ENCODE data around the gene TPK1. TPM values are rescaled to one million over a fixed set of nuclear protein-coding genes. Genes with fewer than 3 reads are reported as not detected.
"Not testable (repeated sequence)": the region's sequence is repeated elsewhere in the genome, so short reads cannot be mapped to it uniquely, and the experiment has no call there.

TPK1 gene
- total and polyA plus RNA-seq, 4 donors = 6.7 to 14.1 (median 12.4) TPM

DNA sequence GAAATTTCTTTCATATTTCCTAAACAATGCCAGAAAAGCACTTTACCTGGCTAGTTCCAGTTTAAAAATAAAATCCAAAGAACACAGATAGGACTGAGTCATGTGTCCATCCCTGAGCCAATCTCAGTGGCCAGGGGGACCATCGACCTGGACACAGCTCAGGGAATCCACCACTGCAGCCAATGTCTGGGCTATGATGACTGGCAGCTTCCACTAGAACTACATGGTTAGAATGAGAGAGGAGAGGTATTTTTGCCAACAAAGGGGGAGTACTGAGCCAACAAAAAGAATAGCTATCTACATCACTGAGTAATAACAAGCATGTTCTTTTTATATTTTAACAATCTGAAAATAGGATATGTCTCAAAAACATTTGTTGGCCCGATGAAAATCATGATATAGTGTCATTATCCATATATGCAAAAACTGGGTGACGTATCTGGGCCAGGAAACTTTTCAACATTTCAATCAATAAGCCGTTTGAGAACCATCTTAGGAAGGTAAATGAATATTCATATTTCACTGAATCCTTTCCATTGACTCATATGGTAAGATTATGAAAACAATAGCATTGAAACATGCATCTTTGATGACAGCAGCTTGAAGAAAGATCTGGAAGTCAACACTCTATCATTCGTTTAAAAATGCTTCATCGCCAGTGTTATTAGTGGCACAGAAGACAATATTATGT lies 104.0 kb downstream of the TPK1 start:
- H3K9me3 ChIP-seq (ENCODE audit: control insufficient read depth, low read length) = no peaks in the 10 kb centered on the region
- WGBS, 2 donors = 3 to 7% methylated on average over 6 of the region's 6 CpGs
- peak; percentile 63 for ATAC-seq (ENCODE audit: low FRiP score)

DNA sequence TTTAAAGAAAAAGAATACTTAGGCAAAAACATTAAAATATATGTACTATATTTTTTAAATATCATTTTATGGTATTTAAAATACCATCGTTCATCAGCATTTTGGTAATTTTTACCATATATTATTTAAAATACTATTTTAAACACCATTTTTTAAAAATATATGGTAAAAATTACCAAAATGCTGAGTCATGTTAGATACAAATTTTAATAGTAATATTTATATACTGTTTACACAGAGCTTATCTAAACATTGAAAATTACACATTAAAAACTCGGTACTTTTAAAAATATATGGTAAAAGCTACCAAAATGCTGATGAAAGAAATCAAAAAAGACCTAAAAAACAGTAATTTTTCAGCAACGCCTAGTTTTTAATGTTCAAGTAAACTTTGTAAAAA lies 105.6 kb downstream of the TPK1 start:
- Histone ChIP-seq H3K27me3 (ENCODE audit: control insufficient read depth in 1 of 2, insufficient read depth in 2 of 2, low read length in 1 of 2) (no peaks in the 10 kb centered on the region), H3K36me3 (ENCODE audit: control insufficient read depth in 1 of 2, insufficient read depth in 2 of 2, low read length in 1 of 2) (no peaks in the 10 kb centered on the region), H3K4me1 (ENCODE audit: control insufficient read depth in 1 of 2, insufficient read depth in 2 of 2, low read length in 2 of 2) (peaks cover 0 to 3% of the 10 kb centered on the region in 2 donors), H3K9me3 (ENCODE audit: control insufficient read depth, low read length) (no peaks in the 10 kb centered on the region), H3K27ac (ENCODE audit: low read depth in 1 of 2, low read length in 2 of 2) (no peak overlapping the region), H3K4me3 (ENCODE audit: low read length in 2 of 2) (no peak overlapping the region)
- WGBS, 2 donors = 87 to 89% methylated on average over 3 of the region's 3 CpGs
- no peak for ATAC-seq (ENCODE audit: low FRiP score)
- no peak for DNase-seq
- intact Hi-C loops (cut with DNase I) = loop anchor here in 1 of 2 donors (10.0 kb wide), 1 partner anchor 95 kb away; no protein-coding TSS in a partner anchor

More for the DNA sequence above, 104.0 kb downstream of the TPK1 start:
- Histone ChIP-seq H3K4me1 (ENCODE audit: control insufficient read depth in 1 of 2, insufficient read depth in 2 of 2, low read length in 2 of 2) (peaks cover 0 to 3% of the 10 kb centered on the region in 2 donors), H3K27me3 (ENCODE audit: control insufficient read depth in 1 of 2, insufficient read depth in 2 of 2, low read length in 1 of 2) (no peaks in the 10 kb centered on the region), H3K27ac (ENCODE audit: low read depth in 1 of 2, low read length in 2 of 2) (peak overlapping the region; percentile 18 to 32), H3K4me3 (ENCODE audit: low read length in 2 of 2) (no peak overlapping the region), H3K36me3 (ENCODE audit: control insufficient read depth in 1 of 2, insufficient read depth in 2 of 2, low read length in 1 of 2) (no peaks in the 10 kb centered on the region)
- intact Hi-C loops (cut with DNase I) = loop anchor here in 1 of 2 donors (10.0 kb wide), 1 partner anchor 93 kb away; no protein-coding TSS in a partner anchor
- no peak for DNase-seq

DNA sequence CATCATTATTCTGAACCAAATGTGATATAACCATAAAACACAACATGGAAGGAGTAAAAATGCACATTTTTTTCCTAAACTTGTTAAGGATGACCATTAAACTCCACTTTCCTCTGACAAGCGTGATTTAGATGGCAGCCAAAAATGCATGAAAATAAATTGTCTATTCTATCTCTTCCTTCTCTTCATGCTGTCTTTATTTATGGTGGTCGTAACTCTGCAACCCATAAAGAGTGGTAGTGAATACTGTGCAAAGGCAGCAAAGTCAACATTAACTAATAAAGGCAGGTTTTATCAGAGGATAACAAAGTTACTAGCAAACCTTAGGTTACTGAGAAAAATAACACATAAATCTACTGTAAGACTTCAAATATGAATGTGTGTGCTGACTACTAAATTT lies 106.6 kb downstream of the TPK1 start:
- ATAC-seq (ENCODE audit: low FRiP score) (no peak), DNase-seq (no peak)
- intact Hi-C loops (cut with DNase I) = no loop called here
- Histone ChIP-seq H3K36me3 (ENCODE audit: control insufficient read depth in 1 of 2, insufficient read depth in 2 of 2, low read length in 1 of 2) (no peaks in the 10 kb centered on the region), H3K4me1 (ENCODE audit: control insufficient read depth in 1 of 2, insufficient read depth in 2 of 2, low read length in 2 of 2) (peaks cover 2 to 3% of the 10 kb centered on the region in 2 donors), H3K4me3 (ENCODE audit: low read length in 2 of 2) (no peak overlapping the region), H3K9me3 (ENCODE audit: control insufficient read depth, low read length) (no peaks in the 10 kb centered on the region), H3K27ac (ENCODE audit: low read depth in 1 of 2, low read length in 2 of 2) (no peak overlapping the region), H3K27me3 (ENCODE audit: control insufficient read depth in 1 of 2, insufficient read depth in 2 of 2, low read length in 1 of 2) (no peaks in the 10 kb centered on the region)
- 78 to 83% methylated on average over 2 of the region's 2 CpGs for WGBS, 2 donors

DNA sequence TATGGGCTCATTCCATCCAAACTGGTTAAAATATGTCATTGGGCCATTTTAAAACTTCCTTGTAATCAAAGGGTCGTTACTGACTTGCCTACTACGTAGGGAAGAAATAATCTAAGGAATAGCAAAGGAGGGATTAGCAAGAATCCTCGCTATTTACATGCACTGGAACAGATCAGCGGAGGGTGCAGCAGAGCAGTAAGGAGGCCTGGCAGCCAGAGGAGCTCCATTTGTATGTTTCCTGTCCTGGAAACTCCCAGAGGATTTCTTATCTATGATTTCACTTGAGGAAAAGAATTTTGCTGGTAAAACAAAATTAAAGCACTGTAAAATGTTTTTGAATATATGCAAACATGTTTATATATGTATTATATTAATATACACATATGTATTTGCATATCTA lies 107.3 kb downstream of the TPK1 start:
- Histone ChIP-seq H3K9me3 (ENCODE audit: control insufficient read depth, low read length) (no peaks in the 10 kb centered on the region), H3K27ac (ENCODE audit: low read depth in 1 of 2, low read length in 2 of 2) (no peak overlapping the region), H3K27me3 (ENCODE audit: control insufficient read depth in 1 of 2, insufficient read depth in 2 of 2, low read length in 1 of 2) (no peaks in the 10 kb centered on the region), H3K4me1 (ENCODE audit: control insufficient read depth in 1 of 2, insufficient read depth in 2 of 2, low read length in 2 of 2) (peaks cover 2 to 3% of the 10 kb centered on the region in 2 donors), H3K4me3 (ENCODE audit: low read length in 2 of 2) (no peak overlapping the region), H3K36me3 (ENCODE audit: control insufficient read depth in 1 of 2, insufficient read depth in 2 of 2, low read length in 1 of 2) (no peaks in the 10 kb centered on the region)
- ATAC-seq (ENCODE audit: low FRiP score) (no peak), DNase-seq (no peak)
- intact Hi-C loops (cut with DNase I) = no loop called here
- WGBS, 2 donors = 6 to 7% methylated on average over 4 of the region's 4 CpGs

DNA sequence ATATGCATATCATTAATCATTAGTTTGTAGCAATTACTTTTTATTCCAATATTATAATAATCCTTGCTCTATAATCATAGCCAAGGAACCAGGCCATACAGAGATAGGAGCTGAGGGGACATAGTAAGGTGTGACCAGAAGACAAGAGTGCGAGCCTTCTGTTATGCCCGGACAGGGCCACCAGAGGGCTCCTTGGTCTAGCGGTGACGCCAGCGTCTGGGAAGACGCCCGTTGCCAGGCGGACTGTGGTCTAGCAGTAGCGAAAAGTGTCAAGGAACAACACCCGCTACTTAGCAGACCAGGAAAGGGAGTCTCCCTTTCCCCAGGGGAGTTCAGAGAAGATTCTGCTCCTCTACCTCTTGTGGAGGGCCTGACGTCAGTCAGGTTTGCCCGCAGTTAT lies 109.0 kb downstream of the TPK1 start:
- H3K4me1 ChIP-seq (ENCODE audit: control insufficient read depth in 1 of 2, insufficient read depth in 2 of 2, low read length in 2 of 2); intact Hi-C loops (cut with DNase I); DNase-seq; H3K4me3 ChIP-seq (ENCODE audit: low read length in 2 of 2); H3K27ac ChIP-seq (ENCODE audit: low read depth in 1 of 2, low read length in 2 of 2); H3K27me3 ChIP-seq (ENCODE audit: control insufficient read depth in 1 of 2, insufficient read depth in 2 of 2, low read length in 1 of 2); H3K36me3 ChIP-seq (ENCODE audit: control insufficient read depth in 1 of 2, insufficient read depth in 2 of 2, low read length in 1 of 2); ATAC-seq (ENCODE audit: low FRiP score); H3K9me3 ChIP-seq (ENCODE audit: control insufficient read depth, low read length): not testable (repeated sequence)
- WGBS, 2 donors = 93 to 96% methylated on average over 12 of the region's 12 CpGs

DNA sequence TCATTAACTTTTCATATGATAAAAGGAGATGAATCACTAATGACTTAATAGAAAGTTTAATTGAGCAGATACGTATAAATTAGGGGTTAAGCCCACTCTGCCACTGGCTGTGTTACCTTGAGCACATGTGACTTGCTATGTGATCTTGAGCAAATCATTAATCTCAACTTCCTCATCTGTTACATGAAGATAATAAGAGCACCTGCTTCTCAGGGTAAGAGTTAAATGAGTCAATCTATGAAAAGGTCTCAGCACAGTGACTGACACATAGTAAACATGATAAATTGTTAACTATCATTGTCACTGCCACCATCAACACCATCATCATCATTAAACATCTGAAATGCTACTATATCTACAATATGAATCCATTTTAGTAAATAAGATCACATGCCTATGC lies 110.8 kb downstream of the TPK1 start:
- no peak for DNase-seq
- H3K36me3 ChIP-seq (ENCODE audit: control insufficient read depth in 1 of 2, insufficient read depth in 2 of 2, low read length in 1 of 2) = no peaks in the 10 kb centered on the region
- H3K27ac ChIP-seq (ENCODE audit: low read depth in 1 of 2, low read length in 2 of 2) = no peak overlapping the region
- intact Hi-C loops (cut with DNase I) = no loop called here
- WGBS, 2 donors = 91 to 97% methylated on average over 1 of the region's 1 CpG
- no peak for ATAC-seq (ENCODE audit: low FRiP score)
- H3K4me1 ChIP-seq (ENCODE audit: control insufficient read depth in 1 of 2, insufficient read depth in 2 of 2, low read length in 2 of 2) = peaks cover 2 to 3% of the 10 kb centered on the region in 2 donors
- no peaks in the 10 kb centered on the region for H3K9me3 ChIP-seq (ENCODE audit: control insufficient read depth, low read length)
- H3K27me3 ChIP-seq (ENCODE audit: control insufficient read depth in 1 of 2, insufficient read depth in 2 of 2, low read length in 1 of 2) = no peaks in the 10 kb centered on the region
- no peak overlapping the region for H3K4me3 ChIP-seq (ENCODE audit: low read length in 2 of 2)

DNA sequence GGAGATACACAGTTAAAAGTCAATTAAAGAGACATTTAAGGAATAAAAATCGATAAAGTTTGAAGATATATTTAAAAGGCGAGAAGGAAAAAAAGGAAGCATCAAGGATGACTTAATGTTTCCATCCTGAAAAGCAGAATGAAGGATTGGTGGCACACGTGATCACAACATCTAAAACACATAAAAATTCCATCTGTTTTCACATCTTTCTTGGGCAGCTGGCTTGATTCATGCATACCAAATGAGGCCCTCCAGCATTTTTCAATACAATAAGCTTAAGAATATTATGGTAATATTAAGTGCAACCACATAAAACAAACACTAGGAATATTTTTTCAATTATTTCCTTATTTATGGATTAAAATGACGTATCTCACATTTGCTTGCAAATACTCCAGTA lies 112.6 kb downstream of the TPK1 start:
- ATAC-seq (ENCODE audit: low FRiP score) = no peak
- Histone ChIP-seq H3K4me1 (ENCODE audit: control insufficient read depth in 1 of 2, insufficient read depth in 2 of 2, low read length in 2 of 2) (peaks cover 0 to 2% of the 10 kb centered on the region in 2 donors), H3K27ac (ENCODE audit: low read depth in 1 of 2, low read length in 2 of 2) (no peak overlapping the region), H3K4me3 (ENCODE audit: low read length in 2 of 2) (no peak overlapping the region), H3K36me3 (ENCODE audit: control insufficient read depth in 1 of 2, insufficient read depth in 2 of 2, low read length in 1 of 2) (no peaks in the 10 kb centered on the region), H3K27me3 (ENCODE audit: control insufficient read depth in 1 of 2, insufficient read depth in 2 of 2, low read length in 1 of 2) (no peaks in the 10 kb centered on the region), H3K9me3 (ENCODE audit: control insufficient read depth, low read length) (no peaks in the 10 kb centered on the region)
- WGBS, 2 donors = 79 to 82% methylated on average over 4 of the region's 4 CpGs
- intact Hi-C loops (cut with DNase I) = no loop called here
- no peak for DNase-seq

DNA sequence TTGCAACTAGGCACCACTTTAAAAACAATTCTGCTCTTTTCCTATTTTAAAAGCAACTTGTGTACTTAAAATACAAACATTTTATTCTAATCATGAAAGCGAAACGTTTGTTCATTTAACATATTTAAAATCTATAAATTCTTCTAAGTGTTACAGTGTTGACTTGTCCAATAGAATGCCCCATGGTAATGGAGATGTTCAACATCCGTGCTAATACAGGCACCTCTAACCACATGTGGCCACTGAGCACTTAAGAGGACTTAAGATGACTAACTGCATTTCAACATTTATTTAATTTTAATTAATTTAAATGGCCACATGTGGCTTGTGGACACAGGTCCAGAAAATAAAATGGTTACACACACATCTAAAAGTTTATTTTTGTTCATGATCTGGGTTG lies 115.1 kb downstream of the TPK1 start:
- H3K4me3 ChIP-seq (ENCODE audit: low read length in 2 of 2) = no peak overlapping the region
- H3K27me3 ChIP-seq (ENCODE audit: control insufficient read depth in 1 of 2, insufficient read depth in 2 of 2, low read length in 1 of 2) = no peaks in the 10 kb centered on the region
- peaks cover 0 to 2% of the 10 kb centered on the region in 2 donors for H3K4me1 ChIP-seq (ENCODE audit: control insufficient read depth in 1 of 2, insufficient read depth in 2 of 2, low read length in 2 of 2)
- intact Hi-C loops (cut with DNase I) = no loop called here
- H3K36me3 ChIP-seq (ENCODE audit: control insufficient read depth in 1 of 2, insufficient read depth in 2 of 2, low read length in 1 of 2) = no peaks in the 10 kb centered on the region
- H3K9me3 ChIP-seq (ENCODE audit: control insufficient read depth, low read length) = no peaks in the 10 kb centered on the region
- ATAC-seq (ENCODE audit: low FRiP score) (no peak), DNase-seq (no peak)
- no peak overlapping the region for H3K27ac ChIP-seq (ENCODE audit: low read depth in 1 of 2, low read length in 2 of 2)
- WGBS, 2 donors = 91 to 92% methylated on average over 3 of the region's 3 CpGs

DNA sequence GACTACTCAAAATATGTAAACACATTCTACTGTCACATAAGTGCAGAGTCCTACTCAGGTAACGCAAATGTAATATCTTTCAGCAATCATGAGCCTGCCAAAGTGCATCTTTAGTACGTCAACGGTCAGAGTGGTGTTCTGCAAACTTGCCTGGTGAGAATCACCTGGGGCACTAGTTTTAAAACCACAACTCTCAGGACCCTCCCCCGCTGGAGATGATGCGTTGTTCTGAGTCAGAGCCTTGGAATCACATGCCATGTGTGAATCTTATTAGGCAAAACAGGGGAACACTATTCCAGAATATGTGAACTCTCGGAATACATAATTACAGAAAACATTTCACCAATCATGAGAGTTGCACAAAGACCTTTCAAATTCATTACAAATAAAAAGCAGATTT lies 115.7 kb downstream of the TPK1 start:
- Histone ChIP-seq H3K9me3 (ENCODE audit: control insufficient read depth, low read length) (no peaks in the 10 kb centered on the region), H3K4me1 (ENCODE audit: control insufficient read depth in 1 of 2, insufficient read depth in 2 of 2, low read length in 2 of 2) (peaks cover 0 to 2% of the 10 kb centered on the region in 2 donors), H3K27me3 (ENCODE audit: control insufficient read depth in 1 of 2, insufficient read depth in 2 of 2, low read length in 1 of 2) (no peaks in the 10 kb centered on the region), H3K27ac (ENCODE audit: low read depth in 1 of 2, low read length in 2 of 2) (no peak overlapping the region), H3K4me3 (ENCODE audit: low read length in 2 of 2) (no peak overlapping the region), H3K36me3 (ENCODE audit: control insufficient read depth in 1 of 2, insufficient read depth in 2 of 2, low read length in 1 of 2) (no peaks in the 10 kb centered on the region)
- ATAC-seq (ENCODE audit: low FRiP score) = no peak
- WGBS, 2 donors = 91 to 92% methylated on average over 6 of the region's 6 CpGs
- no peak for DNase-seq
- intact Hi-C loops (cut with DNase I) = no loop called here

Measured in aorta (tissue), 5 donors.